Activated effector memory CD4-positive, alpha-beta T cell treated with Interleukin-2 at 50 U/mL for 16 hours (primary cell): ENCODE results near the gene DYNC1LI1.

Experiments
- DNase-seq: peaks from one replicate; pipeline ENCODE4 v3.0.0-alpha.2; 2020

Gene DYNC1LI1

DNA sequence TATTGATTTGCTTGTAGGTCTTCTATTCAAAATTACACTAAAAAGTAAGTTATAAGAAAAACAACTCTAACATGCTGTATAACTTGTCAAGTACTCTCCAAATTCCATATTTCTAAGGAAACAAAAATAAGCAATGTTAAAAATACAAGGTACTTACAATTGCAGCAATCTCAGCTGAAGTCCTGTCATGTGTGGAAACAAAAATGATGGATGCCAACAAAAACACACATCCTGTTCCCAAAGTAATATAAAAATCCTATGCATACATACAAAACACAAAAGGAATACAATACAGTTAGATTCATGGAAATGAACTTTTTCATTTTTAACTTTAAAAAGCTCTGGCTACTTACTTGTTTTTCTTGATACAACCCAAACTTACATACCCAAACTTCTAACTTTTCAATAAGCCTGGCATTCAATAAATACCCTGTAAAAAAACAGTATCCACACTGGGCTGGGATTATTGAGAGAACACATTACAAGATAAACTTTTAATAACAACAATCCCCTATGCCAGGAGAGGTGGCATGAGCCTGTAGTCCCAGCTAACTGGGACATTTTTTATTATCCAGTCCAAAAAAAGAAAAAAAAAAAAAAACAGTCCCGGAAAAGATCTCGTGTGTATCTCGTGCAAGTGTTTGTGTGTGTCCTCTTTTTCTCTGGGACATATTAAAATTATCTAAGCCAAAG is 82.7 kb downstream of the DYNC1LI1 start:
- no peak for DNase-seq

DNA sequence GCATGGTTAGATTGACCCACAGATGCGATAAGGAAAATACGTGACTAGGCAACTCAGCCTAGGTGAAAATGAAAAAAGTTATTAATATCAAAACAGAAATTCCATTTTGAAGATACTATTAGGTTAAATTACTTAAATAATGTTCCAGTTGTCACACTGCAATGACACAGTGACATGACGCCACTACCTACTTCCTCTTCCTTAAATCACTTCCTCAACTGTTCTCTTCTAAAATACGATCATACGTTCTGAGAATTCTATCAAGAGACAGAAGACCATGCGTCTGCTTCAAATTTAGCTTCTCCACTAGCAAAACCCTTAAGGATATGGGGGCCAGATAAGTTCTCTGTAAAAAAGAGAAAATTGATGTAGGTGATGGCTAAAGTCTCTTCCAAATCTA is 86.2 kb downstream of the DYNC1LI1 start:
- DNase-seq, result no peak

- no peak for DNase-seq
Measured at GRCh38 chr3:32483772-32484171, 86.9 kb downstream of the DYNC1LI1 start.

DNA sequence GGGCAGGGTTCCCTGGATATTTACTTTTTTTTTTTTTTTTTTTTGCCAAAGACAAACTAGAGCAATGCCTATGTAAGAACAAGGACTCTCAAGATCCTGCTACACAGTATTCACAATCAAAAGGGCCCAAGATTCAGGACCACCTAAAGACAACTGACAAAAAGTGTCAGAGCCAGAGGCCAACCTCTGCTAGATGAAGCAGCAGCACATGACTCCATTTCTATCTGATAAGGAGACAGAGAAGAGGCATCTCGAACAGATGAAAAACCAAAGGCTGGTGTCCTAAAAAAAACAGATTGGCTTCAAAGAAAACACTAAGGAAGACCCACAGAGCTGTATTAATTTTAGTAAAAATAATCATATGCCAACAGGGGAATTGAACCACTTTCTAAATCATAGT is 88.0 kb downstream of the DYNC1LI1 start:
- no peak for DNase-seq

DNA sequence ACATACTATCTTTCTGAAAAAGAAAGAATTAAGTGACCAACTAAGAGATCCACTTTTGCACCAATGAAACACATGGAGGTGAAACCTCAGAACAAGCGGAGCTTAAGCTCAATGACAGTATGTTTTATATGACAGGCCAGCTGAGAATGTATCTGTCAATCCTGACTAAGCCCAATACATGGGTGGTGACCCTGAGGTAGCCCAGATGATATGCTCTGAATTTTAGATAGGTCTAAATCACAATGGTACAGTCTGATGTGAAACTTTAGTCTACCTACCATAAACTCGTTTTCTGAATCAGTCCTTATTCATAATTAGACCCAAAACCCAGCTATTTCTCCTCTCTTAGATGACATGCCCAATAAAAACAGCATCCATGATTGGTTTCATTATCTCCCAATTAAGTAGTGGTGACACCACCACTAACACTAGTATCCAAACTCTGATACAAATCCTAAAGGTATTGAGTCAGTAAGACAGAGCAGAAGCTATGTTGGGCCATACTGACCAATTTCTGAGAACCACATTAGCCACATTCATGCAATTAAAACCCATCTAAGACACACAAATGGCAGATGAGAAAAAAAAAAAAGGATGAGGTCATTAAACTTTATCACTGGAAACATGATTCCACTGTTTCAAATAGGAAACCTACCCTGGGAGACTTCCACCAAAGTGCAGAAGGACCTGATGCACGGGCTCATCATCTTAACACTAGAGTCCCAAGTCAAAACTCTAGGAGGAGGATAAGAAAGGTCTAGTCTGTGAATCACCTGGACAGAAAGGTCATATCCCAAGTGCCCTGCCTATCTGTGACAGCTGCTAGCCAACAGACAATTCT is 88.6 kb downstream of the DYNC1LI1 start:
- DNase-seq, result no peak

DNA sequence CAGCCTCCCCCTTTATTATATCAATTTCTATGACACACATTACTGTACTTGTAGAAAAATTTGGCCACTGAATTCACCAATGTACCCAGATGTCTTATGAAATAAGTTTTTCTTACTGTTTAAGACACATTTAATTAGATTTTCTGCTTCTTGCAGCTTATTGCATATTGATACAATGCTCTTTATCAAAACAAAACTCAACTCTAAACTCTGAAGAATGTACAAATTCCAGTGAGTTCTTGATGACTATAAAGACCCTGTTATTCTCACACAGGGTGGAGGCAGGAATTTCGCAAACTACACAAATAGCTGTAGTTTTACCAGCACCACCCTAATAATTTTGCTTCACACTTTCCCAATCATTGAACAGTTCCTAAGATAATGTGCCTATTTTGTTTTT is 90.1 kb downstream of the DYNC1LI1 start:
- DNase-seq, result no peak
